Measurements from ENCODE around the gene CBX6.
"Not testable (repeated sequence)": the region's sequence is repeated elsewhere in the genome, so short reads cannot be mapped to it uniquely, and the experiment has no call there.

Gene CBX6

DNA sequence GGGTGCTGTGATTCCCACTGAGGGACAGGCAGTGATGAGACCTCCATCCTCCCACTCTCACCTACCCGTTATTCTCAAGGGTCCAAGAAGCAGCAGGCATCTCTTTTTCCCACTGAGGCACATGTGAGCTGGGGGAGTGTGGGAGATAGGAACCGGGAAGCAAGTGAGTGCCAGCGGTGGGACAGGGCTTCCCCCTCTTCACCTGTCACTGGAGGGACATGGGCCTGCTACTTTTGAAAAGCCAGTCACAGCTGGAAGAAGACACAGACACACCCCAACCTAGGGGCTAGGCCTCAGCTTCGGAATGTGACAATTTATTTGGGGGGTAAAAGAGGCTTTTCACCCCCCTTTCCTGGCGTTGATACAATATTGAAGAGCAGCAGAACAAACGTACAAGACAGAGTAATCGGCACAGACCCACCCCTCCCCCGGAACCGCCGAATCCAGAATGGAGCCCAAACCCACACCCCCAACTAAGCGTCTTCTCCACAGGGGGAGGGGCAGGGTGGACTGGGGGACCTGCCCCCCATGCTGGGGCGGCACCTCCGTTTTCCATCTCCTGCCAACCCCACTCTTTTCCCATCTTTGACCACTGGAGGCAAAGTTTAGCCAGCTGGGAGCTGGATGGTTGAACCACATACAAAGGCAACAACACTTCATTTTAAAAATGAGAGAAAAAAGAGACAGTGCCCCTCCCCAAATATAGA is 10.7 kb downstream of the CBX6 start:
- no peak for DNase-seq (ENCODE audit: low read depth, low spot score)

DNA sequence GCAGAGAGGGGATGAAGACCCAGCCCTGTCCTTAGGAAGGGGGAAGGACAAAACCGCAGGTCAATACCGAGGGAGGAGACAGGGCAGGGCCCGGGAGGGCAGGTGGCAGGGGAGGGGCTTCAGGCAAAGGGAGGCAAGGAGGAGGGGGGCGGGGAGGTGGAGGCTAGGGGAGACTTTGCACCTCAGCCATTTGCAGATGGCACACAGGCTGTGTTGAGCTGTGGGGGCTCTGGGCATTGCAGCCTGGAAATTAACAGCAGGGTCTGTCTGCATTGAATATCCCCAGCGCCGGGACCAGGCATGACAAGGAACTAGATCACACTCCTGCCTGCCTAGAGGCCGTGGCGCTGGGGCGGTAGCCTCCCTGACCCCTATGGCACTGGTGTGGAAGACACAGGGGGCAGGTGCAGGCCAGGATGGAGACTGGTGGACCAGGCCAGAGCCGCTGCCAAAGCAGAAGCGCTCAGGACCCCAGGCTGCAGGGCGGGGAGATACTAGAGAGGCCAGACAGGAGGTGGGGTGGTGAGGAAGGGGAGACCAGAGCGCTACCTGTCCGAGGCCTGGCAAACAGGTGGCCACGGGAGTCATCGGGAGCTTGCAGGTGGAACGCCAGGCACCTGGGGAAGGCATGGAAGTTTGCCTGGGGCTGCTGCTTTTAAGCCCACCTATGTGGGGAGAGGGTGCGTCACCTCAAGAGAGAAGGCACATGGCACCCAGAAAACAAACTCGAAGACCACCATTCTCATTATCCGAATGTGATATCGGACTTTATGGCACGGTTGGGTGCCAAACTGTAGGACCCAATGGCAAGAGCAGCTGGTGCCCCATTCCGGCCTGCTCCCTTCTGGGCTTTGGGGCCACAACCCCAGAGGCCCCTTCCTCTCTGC is 11.5 kb downstream of the CBX6 start:
- DNase-seq (ENCODE audit: low read depth, low spot score) = no peak

DNA sequence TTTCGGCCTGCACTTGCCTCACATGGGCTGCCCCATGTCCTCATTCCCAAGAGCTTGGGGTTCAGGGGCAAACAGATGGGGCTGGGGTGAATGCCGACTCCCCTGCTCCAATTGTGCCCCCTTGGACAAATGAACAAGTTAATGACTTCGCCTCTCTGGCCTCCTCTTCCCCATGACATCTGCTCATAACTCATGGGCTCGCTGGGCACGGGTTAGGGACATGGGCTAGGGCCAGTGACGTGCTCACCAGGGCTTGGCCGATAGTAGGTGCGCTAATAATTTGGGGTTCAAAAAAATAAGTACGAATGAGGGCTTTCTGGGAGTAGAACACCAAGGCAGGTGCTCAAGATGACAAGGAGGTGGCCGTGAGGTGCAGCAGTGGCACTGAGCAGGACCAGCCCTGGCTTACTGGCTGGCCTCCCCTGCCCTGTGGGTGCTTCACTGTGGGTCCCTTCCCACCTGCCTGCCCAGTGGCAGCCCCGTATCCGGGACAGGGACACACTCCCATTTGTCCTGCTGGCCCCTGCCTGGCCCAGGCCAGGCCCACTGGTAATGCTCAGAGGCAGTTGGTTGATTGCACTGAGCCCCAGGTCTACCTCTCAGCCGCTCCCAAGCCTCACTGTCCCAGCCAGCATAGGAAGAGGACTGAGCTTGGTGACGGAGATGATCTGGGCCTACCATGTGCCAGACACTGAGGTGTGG is 12.3 kb downstream of the CBX6 start:
- DNase-seq (ENCODE audit: low read depth, low spot score) = no peak

DNA sequence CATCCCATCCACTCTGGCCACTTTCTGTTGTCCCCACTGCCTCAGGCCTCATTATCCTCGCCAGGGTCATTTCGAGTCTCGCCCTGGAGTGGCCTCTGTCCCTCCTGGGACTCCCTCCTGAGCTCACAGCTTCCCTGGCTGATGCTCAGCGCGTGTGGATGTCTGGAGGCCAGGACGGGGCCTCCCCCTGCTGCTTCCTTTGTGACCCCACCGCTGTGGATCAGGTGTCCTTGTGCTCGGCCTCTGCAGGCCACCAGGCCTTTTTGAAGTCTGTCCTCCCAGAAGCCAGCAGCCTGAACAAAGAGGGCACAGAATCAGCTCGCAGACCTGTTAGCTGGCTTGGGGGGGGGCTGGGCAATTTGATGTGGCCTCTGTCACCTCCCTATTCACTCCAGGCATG is 13.5 kb downstream of the CBX6 start:
- DNase-seq (ENCODE audit: low read depth, low spot score) = no peak

DNA sequence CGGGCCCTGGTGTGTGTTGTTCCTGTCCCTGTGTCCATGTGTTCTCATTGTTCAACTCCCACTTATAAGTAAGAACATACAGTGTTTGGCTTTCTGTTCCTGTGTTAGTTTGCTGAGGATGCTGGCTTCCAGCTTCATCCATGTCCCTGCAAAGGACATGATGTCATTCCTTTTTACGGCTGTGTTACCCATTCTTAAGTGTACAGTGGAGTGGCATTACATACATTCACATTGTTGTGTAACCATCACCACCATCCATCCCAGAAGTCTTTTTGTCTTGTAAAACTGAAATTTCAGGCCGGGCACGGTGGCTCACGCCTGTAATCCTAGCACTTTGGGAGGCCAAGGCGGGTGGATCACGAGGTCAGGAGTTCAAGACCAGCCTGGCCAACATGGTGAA is 17.5 kb downstream of the CBX6 start:
- not testable (repeated sequence) for DNase-seq (ENCODE audit: low read depth, low spot score)

DNA sequence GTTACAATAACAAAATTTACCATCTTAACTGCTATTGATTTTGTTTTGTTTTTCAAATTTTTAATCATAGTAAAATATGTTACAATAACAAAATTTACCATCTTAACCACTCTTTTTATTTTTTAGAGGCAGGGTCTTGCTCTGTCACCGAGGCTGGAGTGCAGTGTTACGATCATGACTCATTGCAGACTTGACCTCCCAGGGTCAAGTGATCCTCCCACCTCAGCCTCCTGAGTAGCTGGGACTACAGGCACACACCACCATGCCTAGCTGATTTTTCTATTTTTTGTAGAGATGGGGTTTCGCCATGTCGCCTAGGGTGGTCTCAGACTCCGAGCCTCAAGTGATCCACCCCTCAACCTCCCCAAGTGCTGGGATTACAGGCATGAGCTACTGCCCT is 18.1 kb downstream of the CBX6 start:
- DNase-seq (ENCODE audit: low read depth, low spot score) = not testable (repeated sequence)

DNA sequence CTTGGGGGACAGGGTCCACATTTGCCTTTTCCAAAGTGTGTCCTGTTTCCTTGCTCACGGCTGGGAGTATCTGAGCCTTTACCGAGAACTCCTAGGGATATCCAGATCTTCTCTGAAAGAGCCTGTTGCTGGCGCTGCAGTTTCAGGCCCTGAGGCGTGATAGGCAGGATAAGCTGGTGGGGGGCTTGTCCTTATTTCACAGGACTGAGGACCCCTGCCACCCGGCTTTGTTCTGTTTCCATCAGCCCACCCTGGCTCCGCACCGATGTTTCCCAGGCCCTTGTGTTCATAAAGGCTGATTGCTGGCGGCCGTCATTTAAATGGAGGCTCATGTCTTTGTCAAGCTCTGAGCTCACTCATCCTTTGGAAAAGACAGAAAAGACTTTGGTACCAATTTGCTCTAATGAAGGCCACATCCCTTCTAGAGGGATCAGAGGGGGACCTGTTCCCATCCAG is 18.8 kb downstream of the CBX6 start:
- DNase-seq (ENCODE audit: low read depth, low spot score) = no peak

DNA sequence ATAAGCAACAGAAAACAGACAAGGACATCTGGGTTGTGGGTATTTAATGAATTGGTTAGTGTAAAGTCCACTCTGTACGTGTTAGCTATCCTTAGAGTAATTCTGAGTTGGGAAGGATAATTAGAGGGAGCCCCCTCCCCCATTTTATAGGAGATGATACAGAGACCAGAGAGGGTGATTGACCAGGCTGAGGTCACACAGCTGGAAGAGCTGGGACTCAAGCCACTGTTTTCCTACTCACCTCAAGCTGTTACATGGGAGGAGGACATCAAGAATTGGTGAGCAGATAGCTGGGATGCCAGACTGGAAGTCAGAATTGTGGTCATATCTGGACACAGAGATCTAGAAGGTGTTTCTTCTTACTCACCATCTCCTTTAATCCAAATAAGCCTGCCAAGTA is 19.5 kb downstream of the CBX6 start:
- DNase-seq (ENCODE audit: low read depth, low spot score) = no peak

DNA sequence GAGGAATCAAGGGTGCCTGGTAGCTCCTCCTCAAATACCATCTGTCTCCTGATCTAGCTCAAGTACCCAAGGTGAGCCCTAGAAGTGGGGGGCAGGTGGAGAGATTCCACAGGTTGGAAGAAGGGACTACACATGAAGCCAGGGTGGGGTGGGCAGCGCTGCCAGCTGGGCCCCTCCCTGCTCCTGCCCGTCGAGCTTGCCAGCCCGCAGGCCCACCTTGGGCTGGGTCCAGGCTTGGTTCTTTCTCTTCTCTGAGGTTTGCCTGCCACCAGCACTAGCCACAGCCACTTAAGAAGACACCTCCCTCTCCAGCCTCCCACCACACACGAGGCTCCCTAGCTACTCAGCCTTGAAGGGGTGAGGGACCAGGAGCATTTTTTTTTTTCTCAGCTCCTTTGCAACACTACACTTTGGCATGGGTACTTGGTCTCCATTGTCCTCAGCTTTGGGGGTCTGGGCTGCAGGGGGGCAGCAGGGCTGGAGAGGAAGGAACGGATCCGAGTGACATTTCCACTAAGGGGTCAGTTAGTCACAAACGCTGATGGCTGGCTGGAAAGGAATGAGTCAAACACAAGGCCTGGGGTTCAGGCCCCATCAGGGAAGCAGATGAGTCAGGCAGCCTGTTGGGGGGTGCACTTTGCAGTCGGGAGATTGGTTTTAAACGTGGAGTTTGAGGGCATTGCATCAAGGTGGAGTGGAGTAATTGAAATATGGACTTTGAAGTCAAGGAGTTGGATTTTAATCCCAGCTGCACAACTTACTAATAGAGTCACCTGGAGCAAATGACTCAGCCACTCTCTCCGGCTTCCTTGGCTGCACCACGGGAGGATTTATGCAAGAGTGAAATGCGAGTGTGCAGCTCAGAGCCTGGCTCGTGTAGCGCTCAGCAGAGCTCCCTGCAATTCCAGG is 20.8 kb downstream of the CBX6 start:
- DNase-seq (ENCODE audit: low read depth, low spot score) = no peak

DNA sequence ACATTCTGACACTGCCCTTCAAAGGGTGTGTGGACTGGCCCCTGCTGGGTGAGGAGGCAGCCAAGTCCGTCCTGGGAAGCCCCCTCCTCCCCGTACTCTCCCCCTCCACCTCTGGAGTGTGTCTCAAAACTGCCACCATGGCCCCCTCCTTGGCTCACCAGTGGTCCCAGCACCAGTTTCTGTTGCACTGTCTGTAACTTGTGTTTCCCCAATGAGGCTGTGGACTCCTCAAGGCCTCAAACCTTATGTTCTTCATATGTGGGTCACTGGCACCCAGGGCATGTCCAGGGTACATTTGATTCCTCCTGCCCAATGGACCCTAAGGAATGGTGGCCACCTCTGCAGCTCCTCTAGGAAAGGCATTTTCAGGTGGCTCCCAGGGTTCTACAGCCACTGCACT is 21.6 kb downstream of the CBX6 start:
- DNase-seq (ENCODE audit: low read depth, low spot score) = no peak

DNA sequence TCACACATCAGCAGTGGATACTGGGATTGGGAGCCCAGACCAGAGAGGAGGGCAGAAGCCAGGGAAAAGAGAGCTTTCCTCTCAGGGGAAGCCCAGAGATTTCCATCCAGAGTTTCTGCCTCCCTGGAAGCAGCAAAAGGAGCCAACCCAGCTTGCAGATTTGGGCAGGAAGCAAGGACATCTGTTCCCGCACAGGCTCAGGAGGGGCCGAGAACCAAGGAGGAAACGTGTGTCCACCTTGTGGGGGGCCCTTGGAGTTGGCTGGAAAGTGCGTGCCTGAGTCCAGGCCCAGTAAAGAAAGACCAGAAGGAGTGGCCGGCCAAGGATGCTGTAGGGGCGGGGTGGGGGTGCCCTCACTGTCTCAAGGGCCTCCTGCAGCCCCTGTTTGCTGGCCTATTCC is 22.2 kb downstream of the CBX6 start:
- DNase-seq (ENCODE audit: low read depth, low spot score) = no peak

DNA sequence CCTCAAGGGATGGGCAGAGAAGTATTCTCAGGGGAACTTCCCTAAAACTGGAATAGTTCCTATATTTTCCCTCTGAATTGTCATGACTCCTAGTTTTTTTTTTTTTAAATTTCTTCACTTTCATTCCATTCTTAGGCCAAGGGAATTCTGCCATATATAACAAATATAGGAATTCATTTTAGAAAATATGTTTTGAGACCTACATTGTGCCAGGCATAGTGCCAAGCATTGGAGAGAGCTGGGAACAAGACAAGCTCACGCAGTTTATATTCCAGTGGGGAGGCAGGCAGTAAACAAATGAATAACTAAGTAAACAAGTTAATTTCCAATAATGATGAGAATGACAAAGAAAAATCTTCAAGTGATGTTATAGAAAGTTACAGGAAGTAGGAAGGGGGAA is 25.6 kb downstream of the CBX6 start:
- no peak for DNase-seq (ENCODE audit: low read depth, low spot score)

DNA sequence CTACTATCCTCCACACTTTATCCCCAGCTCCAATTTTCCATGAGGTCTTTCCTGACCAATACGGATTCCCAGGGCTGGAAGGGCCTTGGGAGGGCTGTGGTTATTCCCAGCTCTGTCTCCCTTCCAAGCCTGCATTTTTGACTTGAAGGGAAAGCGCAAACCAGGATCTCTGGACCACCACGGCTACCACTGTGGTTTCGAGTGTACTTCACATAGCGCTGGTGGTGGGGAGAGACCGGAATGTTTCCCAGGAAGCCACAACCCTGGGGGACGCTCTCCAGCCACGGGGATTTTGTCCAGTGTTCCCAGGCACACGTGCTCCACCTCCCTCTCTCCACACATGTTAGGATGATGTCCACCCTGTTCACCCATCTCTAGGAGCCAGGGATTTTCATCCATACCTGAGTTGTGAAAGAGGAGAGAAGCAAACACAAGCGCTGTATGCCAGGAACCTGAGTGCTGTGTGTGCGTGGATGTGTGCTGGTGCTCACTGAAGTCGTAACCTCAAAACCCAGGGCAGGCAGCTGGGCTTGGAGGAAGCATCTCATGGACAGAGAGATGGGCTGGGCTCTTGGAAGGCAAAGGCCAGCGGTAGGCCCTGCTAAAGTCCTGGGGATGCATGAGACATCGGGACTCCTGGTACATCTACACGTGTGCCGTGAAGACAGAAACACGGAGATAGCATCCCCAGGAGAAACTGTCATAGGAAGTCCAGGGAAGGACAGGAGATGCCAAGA is 26.8 kb downstream of the CBX6 start:
- DNase-seq (ENCODE audit: low read depth, low spot score) = no peak

DNA sequence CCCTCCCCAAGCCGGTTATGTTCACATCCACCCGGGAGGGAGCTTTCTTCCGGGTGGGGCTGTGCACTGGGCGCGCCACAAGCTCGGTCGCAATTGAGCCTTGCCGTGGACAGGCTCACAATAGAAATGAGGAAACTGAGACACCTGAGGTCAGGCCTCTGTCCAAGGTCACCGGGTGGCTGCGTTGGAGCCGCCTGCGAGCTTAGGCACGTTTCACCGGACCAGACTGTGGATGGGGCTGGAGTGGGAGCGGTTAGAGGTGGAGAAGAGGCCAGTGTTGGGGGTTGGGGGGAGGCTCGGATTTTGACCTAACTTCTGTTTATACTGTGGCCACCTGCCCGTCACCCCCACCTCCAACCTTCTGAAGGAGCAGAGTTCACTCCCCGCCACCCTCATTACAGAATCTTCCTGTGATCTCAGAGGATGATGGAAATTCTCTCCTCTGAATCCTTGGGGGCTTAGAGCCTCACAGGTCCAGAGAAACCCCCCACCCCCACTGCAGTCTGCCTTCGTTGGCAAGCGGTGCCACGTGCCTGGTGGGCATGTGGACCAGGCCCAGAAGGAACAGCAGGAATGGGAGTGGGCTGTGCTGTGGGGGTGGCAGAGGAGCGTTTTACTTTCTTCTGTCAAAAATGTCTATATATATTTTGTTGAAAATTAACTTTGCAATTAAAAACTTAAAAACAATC is 27.6 kb downstream of the CBX6 start:
- no peak for DNase-seq (ENCODE audit: low read depth, low spot score)

DNA sequence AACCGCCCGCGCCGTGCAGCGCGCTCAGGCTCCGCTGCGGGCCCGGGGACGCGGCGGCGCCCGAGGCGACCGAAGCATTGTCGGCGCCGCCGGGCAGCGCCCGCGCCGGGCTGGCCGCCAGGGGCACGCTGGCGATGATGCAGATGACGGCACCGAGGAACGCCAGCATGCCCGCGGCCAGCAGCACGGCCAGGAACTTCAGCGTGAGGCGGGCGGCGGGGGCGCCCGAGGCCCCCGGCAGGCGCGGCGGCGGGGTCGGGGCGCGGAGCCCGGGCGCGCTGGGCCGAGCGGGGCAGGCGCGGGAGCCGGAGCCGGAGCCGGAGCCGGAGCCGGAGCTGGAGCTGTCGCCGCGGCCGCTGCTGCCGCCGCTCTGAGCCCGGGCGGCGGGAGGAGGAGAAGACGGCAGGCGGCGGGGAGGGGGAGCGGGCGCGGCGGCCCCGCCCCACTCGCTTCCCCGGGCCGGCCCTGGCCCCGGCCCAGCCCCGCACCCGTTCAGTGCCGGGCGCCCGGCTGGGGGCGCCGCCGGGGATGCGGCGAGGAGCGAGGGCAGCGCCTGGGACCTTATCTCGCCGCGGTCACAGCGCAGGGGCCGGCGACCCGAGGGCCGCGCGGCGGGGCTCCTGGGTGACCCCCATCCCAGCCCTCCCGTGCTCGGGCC is 28.2 kb downstream of the CBX6 start, which contains the start of gene NPTXR:
TSS of gene NPTXR (minus strand) at position 372 of the 658 bp plus-strand sequence.
- no peak for DNase-seq (ENCODE audit: low read depth, low spot score)

DNA sequence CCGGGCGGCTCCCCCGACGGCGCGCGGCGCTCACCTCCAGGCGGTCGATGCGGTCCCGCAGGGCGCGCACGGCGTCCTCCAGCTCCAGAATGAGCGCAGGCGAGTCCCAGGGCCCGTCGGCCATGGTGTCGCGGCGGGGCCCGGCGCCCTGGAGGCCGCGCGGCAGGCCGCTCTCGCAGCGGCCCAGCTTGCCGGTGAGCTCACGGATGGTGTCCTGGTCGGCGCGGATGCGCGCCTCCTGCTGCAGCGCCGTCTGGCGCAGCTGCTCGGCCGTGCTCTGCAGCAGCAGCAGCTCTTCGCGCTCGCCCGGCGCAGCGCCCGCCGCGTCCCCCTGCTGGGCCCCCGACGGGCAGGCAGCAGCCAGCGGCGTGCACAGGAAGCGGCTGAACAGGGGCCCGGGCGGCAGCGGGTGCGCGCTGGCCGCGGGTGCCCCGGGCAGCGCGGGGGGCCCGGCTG is 28.8 kb downstream of the CBX6 start:
- DNase-seq (ENCODE audit: low read depth, low spot score) = peak; percentile 10

DNA sequence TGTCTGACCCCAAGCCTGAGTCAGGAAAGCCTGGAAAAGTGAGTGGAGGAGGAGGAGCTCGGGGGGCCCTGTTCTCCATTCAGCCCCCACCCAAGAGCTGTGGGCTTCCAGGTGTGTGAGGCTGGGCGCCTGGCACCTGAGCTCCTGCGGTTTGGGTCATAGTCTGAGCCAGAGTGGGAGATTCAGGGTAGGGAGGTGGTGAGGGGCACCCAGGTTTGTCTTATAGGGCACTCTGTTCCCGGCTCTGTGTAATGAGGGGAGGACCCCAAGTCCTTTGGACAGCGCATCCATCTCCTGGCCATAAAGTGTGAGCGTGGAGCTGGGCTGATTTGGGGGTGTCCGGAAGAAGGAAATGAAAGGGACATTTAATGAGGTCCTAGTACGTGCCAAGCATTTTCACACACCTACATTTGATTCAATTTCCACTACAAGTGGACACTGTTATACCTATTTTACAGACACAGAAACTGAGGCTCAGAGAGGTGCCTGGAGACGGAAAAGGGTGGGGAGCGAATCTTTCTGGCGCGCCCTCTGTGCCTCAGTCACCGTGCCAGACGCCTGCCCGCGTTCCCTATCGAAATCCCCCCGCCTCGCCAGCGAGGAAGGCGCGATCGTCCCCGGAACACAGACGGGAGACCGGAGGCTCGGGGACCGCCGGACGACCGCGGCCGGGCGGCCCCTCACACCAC is 29.4 kb downstream of the CBX6 start:
- DNase-seq (ENCODE audit: low read depth, low spot score) = no peak

DNA sequence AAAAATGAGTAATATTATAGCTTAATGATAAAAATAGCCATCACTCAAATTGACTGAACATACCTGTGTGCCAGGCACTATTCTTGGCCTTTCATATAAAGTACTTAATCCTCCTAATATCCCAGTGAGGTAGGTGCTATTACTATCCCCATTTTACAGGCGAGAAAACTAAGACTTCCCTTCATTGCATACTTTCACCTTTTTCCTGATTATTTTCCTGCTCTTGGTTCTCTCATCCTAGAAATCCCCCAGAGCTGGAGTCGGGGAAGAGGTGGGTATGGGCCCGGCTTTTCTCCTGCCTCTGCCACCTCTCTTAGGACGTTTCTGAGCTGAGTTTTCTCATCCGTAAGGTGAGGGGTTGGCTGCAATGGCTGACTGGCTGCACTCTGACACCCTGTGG is 30.4 kb downstream of the CBX6 start:
- no peak for DNase-seq (ENCODE audit: low read depth, low spot score)

DNA sequence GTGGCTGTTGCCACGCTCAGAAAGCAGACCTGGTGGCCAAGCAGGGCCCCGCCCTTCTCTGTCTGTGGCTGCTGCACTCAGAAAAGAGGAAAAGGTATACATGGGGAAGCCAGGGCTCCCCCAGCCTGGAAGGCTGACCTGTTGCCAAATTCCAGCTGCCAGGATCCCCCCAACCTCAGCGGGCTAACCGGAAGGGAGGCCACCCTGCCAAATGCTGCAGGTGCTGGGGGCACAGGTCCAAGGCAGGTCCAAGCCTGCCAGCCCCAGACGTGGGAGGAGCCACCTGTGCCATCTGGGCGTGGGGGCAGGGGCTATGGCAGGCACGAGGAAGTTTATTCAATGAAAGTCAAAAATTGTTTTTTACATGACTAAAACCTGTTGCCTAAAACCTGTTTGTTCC is 30.8 kb downstream of the CBX6 start:
- DNase-seq (ENCODE audit: low read depth, low spot score) = no peak
